A549 (cell line): Measurements from ENCODE around the gene ISOC1.

Experiments
- JUN ChIP-seq, 2 experiments: fragments of >200 bp; sonication (Bioruptor Twin); formaldehyde crosslinking; IDR thresholded peaks; 2 replicates in 1 of 2; 3 replicates in 1 of 2; pipeline ENCODE4 v1.6.1; 2016 to 2017
- MAZ ChIP-seq: fragments of 150-350 bp; IDR thresholded peaks from 2 replicates; pipeline ENCODE4 v1.6.1; 2014; ENCODE audit warnings: antibody characterized with exemption, low read depth, low read length, borderline replicate concordance
- TF ChIP-seq, protein P1 (sequence below): fragments of >200 bp; sonication (Bioruptor Twin); formaldehyde crosslinking; IDR thresholded peaks from 3 replicates; pipeline ENCODE4 v1.5.1; 2016
- TF ChIP-seq, protein P2 (sequence below): IDR thresholded peaks from 2 replicates; pipeline ENCODE4 v1.6.1; 2012
- TF ChIP-seq, protein P3 (sequence below): fragments of 200-600 bp; sonication (generic); IDR thresholded peaks from 2 replicates; pipeline ENCODE4 v1.6.1; 2016; ENCODE audit warnings: antibody characterized with exemption, mild to moderate bottlenecking, moderate library complexity
- TF ChIP-seq, protein P4 (sequence below): IDR thresholded peaks from 2 replicates; pipeline ENCODE4 v1.6.1; 2012; ENCODE audit warnings: low read depth, borderline replicate concordance
- TF ChIP-seq, protein P5 (sequence below): fragments of 450-650 bp; IDR thresholded peaks from 2 replicates; pipeline ENCODE4 v1.6.1; 2014; ENCODE audit warnings: antibody characterized with exemption

DNA sequence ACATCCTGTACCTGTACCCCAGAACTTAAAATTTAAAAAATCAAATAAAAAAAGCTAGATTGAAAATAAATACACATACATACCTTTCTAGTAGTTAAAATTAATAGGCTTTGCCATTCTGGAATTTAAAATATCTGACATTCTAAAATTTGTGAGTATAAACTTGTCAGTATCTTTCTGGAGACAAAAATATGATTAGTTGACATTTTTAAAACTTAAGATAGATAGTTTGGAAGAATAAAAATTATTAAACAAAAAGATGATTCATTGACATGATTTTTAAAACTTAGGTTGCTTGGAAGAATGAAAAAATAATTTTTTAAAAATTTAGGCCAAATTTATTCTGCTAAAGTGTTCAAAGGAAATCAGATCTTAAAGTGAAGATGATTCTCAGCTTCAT is 43.1 kb downstream of the ISOC1 start:
- TF ChIP-seq JUN (IDR thresholded peaks at IDR 0.05) (no peak), MAZ (no peak)
- TF ChIP-seq, protein P1, sequence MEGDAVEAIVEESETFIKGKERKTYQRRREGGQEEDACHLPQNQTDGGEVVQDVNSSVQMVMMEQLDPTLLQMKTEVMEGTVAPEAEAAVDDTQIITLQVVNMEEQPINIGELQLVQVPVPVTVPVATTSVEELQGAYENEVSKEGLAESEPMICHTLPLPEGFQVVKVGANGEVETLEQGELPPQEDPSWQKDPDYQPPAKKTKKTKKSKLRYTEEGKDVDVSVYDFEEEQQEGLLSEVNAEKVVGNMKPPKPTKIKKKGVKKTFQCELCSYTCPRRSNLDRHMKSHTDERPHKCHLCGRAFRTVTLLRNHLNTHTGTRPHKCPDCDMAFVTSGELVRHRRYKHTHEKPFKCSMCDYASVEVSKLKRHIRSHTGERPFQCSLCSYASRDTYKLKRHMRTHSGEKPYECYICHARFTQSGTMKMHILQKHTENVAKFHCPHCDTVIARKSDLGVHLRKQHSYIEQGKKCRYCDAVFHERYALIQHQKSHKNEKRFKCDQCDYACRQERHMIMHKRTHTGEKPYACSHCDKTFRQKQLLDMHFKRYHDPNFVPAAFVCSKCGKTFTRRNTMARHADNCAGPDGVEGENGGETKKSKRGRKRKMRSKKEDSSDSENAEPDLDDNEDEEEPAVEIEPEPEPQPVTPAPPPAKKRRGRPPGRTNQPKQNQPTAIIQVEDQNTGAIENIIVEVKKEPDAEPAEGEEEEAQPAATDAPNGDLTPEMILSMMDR = no peak
- TF ChIP-seq, protein P2, sequence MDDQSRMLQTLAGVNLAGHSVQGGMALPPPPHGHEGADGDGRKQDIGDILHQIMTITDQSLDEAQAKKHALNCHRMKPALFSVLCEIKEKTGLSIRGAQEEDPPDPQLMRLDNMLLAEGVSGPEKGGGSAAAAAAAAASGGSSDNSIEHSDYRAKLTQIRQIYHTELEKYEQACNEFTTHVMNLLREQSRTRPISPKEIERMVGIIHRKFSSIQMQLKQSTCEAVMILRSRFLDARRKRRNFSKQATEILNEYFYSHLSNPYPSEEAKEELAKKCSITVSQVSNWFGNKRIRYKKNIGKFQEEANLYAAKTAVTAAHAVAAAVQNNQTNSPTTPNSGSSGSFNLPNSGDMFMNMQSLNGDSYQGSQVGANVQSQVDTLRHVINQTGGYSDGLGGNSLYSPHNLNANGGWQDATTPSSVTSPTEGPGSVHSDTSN = no peak
- TF ChIP-seq, protein P3, sequence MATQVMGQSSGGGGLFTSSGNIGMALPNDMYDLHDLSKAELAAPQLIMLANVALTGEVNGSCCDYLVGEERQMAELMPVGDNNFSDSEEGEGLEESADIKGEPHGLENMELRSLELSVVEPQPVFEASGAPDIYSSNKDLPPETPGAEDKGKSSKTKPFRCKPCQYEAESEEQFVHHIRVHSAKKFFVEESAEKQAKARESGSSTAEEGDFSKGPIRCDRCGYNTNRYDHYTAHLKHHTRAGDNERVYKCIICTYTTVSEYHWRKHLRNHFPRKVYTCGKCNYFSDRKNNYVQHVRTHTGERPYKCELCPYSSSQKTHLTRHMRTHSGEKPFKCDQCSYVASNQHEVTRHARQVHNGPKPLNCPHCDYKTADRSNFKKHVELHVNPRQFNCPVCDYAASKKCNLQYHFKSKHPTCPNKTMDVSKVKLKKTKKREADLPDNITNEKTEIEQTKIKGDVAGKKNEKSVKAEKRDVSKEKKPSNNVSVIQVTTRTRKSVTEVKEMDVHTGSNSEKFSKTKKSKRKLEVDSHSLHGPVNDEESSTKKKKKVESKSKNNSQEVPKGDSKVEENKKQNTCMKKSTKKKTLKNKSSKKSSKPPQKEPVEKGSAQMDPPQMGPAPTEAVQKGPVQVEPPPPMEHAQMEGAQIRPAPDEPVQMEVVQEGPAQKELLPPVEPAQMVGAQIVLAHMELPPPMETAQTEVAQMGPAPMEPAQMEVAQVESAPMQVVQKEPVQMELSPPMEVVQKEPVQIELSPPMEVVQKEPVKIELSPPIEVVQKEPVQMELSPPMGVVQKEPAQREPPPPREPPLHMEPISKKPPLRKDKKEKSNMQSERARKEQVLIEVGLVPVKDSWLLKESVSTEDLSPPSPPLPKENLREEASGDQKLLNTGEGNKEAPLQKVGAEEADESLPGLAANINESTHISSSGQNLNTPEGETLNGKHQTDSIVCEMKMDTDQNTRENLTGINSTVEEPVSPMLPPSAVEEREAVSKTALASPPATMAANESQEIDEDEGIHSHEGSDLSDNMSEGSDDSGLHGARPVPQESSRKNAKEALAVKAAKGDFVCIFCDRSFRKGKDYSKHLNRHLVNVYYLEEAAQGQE = no peak
- TF ChIP-seq, protein P4, sequence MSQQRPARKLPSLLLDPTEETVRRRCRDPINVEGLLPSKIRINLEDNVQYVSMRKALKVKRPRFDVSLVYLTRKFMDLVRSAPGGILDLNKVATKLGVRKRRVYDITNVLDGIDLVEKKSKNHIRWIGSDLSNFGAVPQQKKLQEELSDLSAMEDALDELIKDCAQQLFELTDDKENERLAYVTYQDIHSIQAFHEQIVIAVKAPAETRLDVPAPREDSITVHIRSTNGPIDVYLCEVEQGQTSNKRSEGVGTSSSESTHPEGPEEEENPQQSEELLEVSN = no peak
- TF ChIP-seq, protein P5, sequence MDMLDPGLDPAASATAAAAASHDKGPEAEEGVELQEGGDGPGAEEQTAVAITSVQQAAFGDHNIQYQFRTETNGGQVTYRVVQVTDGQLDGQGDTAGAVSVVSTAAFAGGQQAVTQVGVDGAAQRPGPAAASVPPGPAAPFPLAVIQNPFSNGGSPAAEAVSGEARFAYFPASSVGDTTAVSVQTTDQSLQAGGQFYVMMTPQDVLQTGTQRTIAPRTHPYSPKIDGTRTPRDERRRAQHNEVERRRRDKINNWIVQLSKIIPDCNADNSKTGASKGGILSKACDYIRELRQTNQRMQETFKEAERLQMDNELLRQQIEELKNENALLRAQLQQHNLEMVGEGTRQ = no peak
